Stomach (tissue), 4 donors: ENCODE data around the gene RHBDF1.

ENCODE experiments used
- POLR2A ChIP-seq, 4 donors: fragments of 450-650 bp; IDR thresholded peaks; one replicate each; pipeline ENCODE4 v1.6.1; 2016; ENCODE audit warnings: antibody characterized with exemption in 4 of 4, control low read depth in 2 of 4, mild to moderate bottlenecking in 1 of 4, moderate library complexity in 1 of 4
- TF ChIP-seq, protein P1 (sequence below), 7 experiments: fragments of 450-650 bp in 4 of 7; fragments of 200-600 bp in 3 of 7; sonication (generic) in 3 of 7; IDR thresholded peaks; one replicate each; pipeline ENCODE4 v1.5.1; 2016 to 2019; ENCODE audit warnings: antibody characterized with exemption in 7 of 7, control low read depth in 2 of 7, mild to moderate bottlenecking in 1 of 7

GRCh38 chr16:53346-54236 lies 18.8 kb downstream of the RHBDF1 start, which contains the start of the genes POLR3K and SNRNP25:
- no peak for TF ChIP-seq POLR2A (IDR thresholded peaks at IDR 0.05)
- TF ChIP-seq, protein P1, sequence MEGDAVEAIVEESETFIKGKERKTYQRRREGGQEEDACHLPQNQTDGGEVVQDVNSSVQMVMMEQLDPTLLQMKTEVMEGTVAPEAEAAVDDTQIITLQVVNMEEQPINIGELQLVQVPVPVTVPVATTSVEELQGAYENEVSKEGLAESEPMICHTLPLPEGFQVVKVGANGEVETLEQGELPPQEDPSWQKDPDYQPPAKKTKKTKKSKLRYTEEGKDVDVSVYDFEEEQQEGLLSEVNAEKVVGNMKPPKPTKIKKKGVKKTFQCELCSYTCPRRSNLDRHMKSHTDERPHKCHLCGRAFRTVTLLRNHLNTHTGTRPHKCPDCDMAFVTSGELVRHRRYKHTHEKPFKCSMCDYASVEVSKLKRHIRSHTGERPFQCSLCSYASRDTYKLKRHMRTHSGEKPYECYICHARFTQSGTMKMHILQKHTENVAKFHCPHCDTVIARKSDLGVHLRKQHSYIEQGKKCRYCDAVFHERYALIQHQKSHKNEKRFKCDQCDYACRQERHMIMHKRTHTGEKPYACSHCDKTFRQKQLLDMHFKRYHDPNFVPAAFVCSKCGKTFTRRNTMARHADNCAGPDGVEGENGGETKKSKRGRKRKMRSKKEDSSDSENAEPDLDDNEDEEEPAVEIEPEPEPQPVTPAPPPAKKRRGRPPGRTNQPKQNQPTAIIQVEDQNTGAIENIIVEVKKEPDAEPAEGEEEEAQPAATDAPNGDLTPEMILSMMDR (IDR thresholded peaks at IDR 0.05): no peak
